ENCODE data around the gene ARL3. TPM values are rescaled to one million over a fixed set of nuclear protein-coding genes. Genes with fewer than 3 reads are reported as not detected.
"Not testable (repeated sequence)": the region's sequence is repeated elsewhere in the genome, so short reads cannot be mapped to it uniquely, and the experiment has no call there.

Gene ARL3
- total RNA-seq, 1 donor from 2014 or later: 7.3 TPM

DNA sequence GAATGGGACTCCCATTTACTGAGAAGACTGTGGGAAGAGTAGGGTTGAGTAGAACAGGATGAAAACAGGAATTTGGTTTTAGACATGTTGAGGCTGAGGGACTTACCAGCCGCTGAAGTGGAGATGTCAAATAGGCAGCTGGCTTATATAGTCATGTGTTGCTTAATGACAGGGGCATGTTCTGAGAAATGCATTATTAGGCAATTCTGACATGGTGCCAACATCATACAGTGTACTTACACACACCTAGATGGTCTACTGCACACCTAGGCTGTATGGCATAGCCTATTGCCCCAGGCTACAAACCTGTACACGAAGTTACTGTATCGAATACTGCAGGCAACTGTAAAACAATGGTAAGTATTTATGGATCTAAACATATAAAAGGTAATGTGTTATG, 17.5 kb downstream of the ARL3 start:
- Histone ChIP-seq H3K36me3 (peaks cover 43% of the 10 kb centered on the region), H3K4me3 (no peak overlapping the region), H3K9me3 (no peaks in the 10 kb centered on the region), H3K4me1 (no peaks in the 10 kb centered on the region), H3K27ac (no peak overlapping the region), H3K27me3 (ENCODE audit: low read depth) (no peaks in the 10 kb centered on the region)
- TF ChIP-seq, protein P1, sequence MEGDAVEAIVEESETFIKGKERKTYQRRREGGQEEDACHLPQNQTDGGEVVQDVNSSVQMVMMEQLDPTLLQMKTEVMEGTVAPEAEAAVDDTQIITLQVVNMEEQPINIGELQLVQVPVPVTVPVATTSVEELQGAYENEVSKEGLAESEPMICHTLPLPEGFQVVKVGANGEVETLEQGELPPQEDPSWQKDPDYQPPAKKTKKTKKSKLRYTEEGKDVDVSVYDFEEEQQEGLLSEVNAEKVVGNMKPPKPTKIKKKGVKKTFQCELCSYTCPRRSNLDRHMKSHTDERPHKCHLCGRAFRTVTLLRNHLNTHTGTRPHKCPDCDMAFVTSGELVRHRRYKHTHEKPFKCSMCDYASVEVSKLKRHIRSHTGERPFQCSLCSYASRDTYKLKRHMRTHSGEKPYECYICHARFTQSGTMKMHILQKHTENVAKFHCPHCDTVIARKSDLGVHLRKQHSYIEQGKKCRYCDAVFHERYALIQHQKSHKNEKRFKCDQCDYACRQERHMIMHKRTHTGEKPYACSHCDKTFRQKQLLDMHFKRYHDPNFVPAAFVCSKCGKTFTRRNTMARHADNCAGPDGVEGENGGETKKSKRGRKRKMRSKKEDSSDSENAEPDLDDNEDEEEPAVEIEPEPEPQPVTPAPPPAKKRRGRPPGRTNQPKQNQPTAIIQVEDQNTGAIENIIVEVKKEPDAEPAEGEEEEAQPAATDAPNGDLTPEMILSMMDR (IDR thresholded peaks at IDR 0.05): no peak
- ATAC-seq: no peak
- DNase-seq: no peak
- intact Hi-C loops (cut with DNase I): no loop called here

DNA sequence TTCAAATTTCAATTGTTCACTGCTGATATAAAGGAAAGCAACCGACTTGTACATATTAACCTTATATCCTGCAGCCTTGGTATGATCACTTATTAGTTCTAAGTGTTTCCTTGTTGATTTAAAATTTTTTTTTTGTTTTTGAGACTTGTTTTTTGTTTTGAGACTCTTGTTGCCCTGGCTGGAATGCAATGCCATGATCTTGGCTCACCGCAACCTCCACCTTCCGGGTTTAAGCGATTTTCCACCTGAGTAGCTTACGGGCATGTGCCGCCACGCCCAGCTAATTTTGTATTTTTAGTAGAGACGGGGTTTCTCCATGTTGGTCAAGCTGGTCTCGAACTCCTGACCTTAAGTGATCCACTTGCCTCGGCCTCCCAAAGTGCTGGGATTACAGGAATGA, 18.8 kb downstream of the ARL3 start:
- DNase-seq; H3K4me3 ChIP-seq; H3K27me3 ChIP-seq (ENCODE audit: low read depth); H3K27ac ChIP-seq; ATAC-seq; intact Hi-C loops (cut with DNase I); H3K4me1 ChIP-seq; H3K9me3 ChIP-seq: not testable (repeated sequence)
- peaks cover 43% of the 10 kb centered on the region for H3K36me3 ChIP-seq

DNA sequence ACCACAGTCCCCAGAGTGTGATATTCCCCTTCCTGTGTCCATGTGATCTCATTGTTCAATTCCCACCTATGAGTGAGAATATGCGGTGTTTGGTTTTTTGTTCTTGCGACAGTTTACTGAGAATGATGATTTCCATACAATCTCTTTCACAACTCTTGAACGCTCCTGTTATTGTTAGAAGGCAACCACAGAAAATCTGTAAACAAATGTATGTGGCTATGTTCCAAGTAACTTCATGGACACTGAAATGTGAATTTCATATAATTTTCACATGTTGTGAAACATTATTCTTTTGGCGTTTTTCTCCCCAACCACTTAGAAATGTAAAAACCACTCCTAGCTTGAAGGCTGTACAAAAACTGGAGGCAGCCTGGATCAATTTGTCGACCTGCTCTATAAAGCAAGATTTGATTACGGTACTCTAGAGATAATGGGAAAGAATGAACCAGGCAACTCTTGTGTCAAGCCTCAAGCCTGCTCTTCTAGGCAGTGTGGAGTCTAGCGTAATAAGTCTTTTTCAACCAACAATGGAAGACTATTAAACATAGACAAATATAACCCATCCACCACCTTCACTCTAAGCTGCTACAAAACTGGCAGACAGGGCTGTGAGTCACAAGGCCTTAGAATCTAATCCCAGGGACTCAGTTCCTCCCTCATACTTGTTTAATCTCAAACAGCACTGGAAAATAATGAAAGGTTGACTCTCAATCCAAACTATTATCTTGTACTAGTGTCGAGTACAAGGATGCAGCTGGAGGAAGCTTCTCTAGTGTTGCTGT, 22.7 kb downstream of the ARL3 start:
- no peak for DNase-seq
- H3K27ac ChIP-seq: no peak overlapping the region
- no peaks in the 10 kb centered on the region for H3K9me3 ChIP-seq
- no peak overlapping the region for H3K4me3 ChIP-seq
- no peaks in the 10 kb centered on the region for H3K4me1 ChIP-seq
- H3K36me3 ChIP-seq: peaks cover 31% of the 10 kb centered on the region
- intact Hi-C loops (cut with DNase I): no loop called here
- H3K27me3 ChIP-seq (ENCODE audit: low read depth): no peaks in the 10 kb centered on the region
- TF ChIP-seq, protein P1 (IDR thresholded peaks at IDR 0.05): no peak
- ATAC-seq: no peak

DNA sequence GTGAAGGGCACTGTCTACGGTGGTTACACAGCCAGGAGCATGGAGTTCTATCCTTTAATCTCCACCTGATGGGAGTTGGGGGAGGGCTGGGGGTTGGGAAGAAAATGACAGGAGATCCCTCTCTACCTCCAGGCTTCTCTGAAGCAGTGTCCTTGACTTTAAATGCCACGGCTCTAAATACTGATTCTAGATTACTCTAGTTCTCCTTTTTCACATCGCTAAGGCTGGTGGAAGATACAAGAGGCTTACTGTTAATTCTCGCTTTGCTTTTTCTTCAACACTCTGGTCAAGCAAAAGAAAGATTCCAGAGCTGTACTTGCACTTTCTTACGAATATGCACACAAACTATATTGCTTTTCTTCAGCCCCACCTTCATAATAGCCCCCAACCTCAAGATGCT, 30.5 kb downstream of the ARL3 start:
- Histone ChIP-seq H3K27ac (no peak overlapping the region), H3K4me3 (no peak overlapping the region), H3K36me3 (peaks cover 16% of the 10 kb centered on the region), H3K27me3 (ENCODE audit: low read depth) (no peaks in the 10 kb centered on the region), H3K9me3 (no peaks in the 10 kb centered on the region), H3K4me1 (peaks cover 6% of the 10 kb centered on the region)
- no peak for ATAC-seq
- intact Hi-C loops (cut with DNase I): no loop called here
- TF ChIP-seq, protein P1 (IDR thresholded peaks at IDR 0.05): no peak
- no peak for DNase-seq

DNA sequence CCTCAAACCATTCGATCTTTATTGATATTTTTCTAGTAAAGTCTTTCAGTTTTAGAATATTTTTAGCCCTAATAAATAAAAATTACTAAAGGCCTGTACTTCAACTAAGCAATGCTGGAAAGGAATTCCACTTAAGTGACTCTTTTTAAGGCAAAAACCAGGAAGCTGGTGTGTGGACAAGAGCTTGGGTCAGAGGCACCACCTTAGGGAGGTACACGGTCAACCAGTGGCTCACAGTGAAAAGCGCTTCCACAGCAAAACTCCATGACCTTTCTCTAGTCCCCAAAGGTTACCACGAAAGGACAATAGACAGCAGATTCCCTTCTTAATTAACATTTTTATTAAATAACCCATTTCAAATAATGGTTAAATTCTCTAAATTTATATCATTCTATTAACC, 31.2 kb downstream of the ARL3 start:
- TF ChIP-seq, protein P1 (IDR thresholded peaks at IDR 0.05): no peak

DNA sequence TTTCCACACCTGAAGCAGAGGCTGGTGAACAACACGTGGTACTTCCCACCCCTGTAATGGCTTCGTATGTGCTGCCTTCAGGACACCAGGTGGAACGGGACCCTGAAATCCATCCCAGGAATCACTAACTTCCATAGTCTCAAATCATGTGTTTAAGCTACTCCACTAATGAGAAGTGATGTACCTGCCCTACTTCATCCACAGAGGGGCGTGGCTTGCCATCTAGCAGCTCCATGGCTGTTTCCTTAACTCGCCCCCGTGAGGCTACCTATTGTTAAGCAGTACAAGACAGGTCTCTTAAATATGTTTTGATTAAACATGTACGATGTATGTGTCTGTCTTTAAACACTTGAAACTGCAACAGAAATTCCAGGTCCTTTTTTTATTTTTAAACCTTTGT, 31.8 kb downstream of the ARL3 start:
- DNase-seq (peak; percentile 63), ATAC-seq (peak; percentile 18 to 68)
- peaks cover 11% of the 10 kb centered on the region for H3K36me3 ChIP-seq
- H3K27me3 ChIP-seq (ENCODE audit: low read depth): no peaks in the 10 kb centered on the region
- no peaks in the 10 kb centered on the region for H3K9me3 ChIP-seq
- intact Hi-C loops (cut with DNase I): no loop called here
- no peak overlapping the region for H3K27ac ChIP-seq
- no peak overlapping the region for H3K4me3 ChIP-seq
- peaks cover 18% of the 10 kb centered on the region for H3K4me1 ChIP-seq
- TF ChIP-seq, protein P1 (IDR thresholded peaks at IDR 0.05): no peak

More for the DNA sequence above, 31.2 kb downstream of the ARL3 start:
- Histone ChIP-seq H3K27ac (no peak overlapping the region), H3K36me3 (peaks cover 11% of the 10 kb centered on the region), H3K9me3 (no peaks in the 10 kb centered on the region), H3K4me3 (no peak overlapping the region), H3K27me3 (ENCODE audit: low read depth) (no peaks in the 10 kb centered on the region), H3K4me1 (peaks cover 13% of the 10 kb centered on the region)
- ATAC-seq: no peak
- DNase-seq: no peak
- intact Hi-C loops (cut with DNase I): no loop called here
